Astrocyte of the cerebellum (primary cell): ENCODE measurements around the gene CAMTA1.

ENCODE experiments used
- DNase-seq: peaks from one replicate; pipeline ENCODE4 v3.0.0-alpha.2; 2011; ENCODE audit warnings: low read depth
- H3K4me3 ChIP-seq: 2 replicates; pipeline ENCODE4 v1.5.1; 2011; ENCODE audit warnings: mild to moderate bottlenecking, low read depth, low read length, moderate library complexity
- in situ Hi-C: cut with HindIII; loops from 2 replicates; pipeline ENCODE4 v1.10.0; 2017; ENCODE audit warnings: low sequenced_read_pairs
- TF ChIP-seq, protein P1 (sequence below): IDR thresholded peaks from 2 replicates; pipeline ENCODE4 v1.5.1; 2012; ENCODE audit warnings: low read length, low read depth, moderate library complexity, mild to moderate bottlenecking; ENCODE audit errors: missing control alignments

Gene CAMTA1

DNA sequence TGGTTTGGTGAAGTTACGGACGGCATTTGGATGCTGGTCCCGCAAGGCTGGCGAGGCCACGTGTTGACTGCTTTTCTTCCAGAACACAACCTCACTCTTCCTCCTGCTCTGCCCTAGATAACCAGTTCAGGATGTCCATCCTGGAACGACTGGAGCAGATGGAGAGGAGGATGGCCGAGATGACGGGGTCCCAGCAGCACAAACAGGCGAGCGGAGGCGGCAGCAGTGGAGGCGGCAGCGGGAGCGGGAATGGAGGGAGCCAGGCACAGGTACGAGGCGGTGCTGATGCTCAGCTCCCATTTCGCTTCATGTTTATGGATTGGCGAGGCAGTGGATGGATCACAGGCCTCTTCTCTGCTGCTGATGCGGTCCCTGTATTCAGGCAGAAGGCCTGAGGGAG lies 947.1 kb downstream of the CAMTA1 start:
- TF ChIP-seq, protein P1, sequence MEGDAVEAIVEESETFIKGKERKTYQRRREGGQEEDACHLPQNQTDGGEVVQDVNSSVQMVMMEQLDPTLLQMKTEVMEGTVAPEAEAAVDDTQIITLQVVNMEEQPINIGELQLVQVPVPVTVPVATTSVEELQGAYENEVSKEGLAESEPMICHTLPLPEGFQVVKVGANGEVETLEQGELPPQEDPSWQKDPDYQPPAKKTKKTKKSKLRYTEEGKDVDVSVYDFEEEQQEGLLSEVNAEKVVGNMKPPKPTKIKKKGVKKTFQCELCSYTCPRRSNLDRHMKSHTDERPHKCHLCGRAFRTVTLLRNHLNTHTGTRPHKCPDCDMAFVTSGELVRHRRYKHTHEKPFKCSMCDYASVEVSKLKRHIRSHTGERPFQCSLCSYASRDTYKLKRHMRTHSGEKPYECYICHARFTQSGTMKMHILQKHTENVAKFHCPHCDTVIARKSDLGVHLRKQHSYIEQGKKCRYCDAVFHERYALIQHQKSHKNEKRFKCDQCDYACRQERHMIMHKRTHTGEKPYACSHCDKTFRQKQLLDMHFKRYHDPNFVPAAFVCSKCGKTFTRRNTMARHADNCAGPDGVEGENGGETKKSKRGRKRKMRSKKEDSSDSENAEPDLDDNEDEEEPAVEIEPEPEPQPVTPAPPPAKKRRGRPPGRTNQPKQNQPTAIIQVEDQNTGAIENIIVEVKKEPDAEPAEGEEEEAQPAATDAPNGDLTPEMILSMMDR, result no peak

DNA sequence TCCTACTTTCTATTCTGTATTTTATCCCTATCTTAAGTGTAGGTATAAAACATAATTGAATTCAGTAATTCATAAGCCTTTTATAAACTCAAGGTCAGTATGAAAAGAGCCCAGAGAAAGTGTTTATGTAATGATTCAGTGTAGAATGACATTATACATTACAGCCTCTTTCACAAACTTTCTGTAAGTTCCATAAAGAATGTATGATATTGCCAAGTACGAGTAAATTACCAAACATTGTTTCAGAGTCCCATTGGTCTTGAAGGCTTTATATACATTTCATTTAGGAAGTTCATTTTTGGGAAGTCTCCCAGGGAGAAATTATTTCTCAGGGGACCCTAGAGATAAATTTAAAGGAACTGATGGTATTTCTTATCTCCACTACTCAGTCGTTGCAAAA lies 948.0 kb downstream of the CAMTA1 start:
- DNase-seq, result no peak
- in situ Hi-C loops, result no loop called here
- no peak overlapping the region for H3K4me3 ChIP-seq
- TF ChIP-seq, protein P1, result no peak

More for the DNA sequence above, 947.1 kb downstream of the CAMTA1 start:
- in situ Hi-C loops, result no loop called here
- H3K4me3 ChIP-seq, result no peak overlapping the region
- no peak for DNase-seq

DNA sequence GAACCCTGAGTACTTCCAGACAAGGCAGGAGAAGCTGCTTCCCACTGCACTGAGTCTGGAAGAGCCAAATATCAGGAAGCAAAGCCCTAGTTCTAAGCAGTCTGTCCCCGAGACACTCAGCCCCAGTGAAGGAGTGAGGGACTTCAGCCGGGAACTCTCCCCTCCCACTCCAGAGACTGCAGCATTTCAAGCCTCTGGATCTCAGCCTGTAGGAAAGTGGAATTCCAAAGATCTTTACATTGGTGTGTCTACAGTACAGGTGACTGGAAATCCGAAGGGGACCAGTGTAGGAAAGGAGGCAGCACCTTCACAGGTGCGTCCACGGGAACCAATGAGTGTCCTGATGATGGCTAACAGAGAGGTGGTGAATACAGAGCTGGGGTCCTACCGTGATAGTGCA lies 952.8 kb downstream of the CAMTA1 start:
- TF ChIP-seq, protein P1, result no peak
- no peak overlapping the region for H3K4me3 ChIP-seq
- in situ Hi-C loops, result no loop called here
- no peak for DNase-seq

DNA sequence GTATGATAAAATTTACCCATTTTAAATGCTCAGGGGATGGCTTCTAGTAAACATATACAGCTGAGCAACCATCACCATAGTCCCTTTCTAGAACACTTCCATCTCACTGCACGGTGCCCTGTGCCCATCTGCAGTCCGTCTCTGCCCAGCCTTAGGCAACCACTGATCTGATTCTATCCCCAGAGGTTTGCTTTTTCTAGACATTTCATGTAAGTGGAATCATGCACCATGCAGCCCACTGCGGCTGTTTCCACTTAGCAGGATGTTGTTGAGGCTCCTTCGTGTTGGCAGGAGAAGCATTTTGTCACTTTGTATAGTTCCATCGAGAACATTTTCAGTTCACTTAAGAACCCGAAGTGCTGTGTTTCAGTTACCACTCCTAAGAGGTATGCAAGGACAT lies 958.1 kb downstream of the CAMTA1 start:
- no peak for DNase-seq
- in situ Hi-C loops, result no loop called here
- TF ChIP-seq, protein P1, result no peak
- no peak overlapping the region for H3K4me3 ChIP-seq

DNA sequence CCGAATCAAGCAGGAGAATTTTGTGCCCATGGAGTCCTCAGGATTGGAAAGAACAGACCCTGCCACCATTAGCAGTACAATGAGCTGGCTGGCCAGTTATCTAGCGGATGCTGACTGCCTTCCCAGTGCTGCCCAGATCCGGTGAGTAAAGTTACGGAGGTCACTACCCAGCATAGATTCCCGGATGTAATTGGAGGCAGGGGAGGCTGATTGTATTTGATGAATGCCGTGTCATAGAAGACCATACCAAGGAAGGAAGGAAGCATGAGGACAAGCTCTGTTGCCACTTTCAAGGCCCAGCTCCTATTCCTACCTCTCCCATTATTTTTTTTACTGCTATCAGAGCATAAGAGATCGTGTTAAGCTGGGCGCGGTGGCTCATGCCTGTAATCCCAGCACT lies 959.6 kb downstream of the CAMTA1 start:
- DNase-seq, result no peak
- TF ChIP-seq, protein P1, result no peak
- no peak overlapping the region for H3K4me3 ChIP-seq
- in situ Hi-C loops, result no loop called here

DNA sequence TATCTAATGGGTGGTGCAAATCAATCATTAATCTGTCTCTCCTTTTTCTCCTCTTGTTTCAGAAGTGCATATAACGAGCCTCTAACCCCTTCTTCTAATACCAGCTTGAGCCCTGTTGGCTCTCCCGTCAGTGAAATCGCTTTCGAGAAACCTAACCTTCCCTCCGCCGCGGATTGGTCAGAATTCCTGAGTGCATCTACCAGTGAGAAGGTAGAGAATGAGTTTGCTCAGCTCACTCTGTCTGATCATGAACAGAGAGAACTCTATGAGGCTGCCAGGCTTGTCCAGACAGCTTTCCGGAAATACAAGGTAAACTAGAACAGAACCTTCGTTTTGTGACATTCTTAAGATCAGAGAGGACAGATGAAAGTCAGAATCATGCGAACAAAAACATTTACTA lies 960.5 kb downstream of the CAMTA1 start:
- TF ChIP-seq, protein P1, result no peak
- DNase-seq, result no peak
- H3K4me3 ChIP-seq, result no peak overlapping the region
- in situ Hi-C loops, result no loop called here

DNA sequence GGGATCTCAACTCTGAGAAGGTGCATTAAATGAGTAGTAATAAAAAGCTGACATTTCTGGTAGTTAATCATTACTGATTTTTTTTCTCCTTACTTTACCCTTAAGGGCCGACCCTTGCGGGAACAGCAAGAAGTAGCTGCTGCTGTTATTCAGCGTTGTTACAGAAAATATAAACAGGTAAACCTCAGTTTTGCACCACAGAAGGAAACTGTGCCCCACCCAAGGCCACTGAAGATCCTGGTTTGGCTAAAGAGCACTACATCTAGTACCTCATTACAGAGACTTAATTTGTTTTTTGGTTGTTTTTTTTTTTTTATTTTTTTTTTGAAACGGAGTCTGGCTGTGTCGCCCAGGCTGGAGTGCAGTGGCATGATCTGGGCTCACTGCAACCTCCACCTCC lies 962.4 kb downstream of the CAMTA1 start:
- DNase-seq, result no peak
- in situ Hi-C loops, result no loop called here
- TF ChIP-seq, protein P1, result no peak
- no peak overlapping the region for H3K4me3 ChIP-seq
